Coronary artery (tissue), 2 donors: ENCODE results near the gene FAM50B.

ENCODE experiments used
- DNase-seq: peaks from one replicate; pipeline ENCODE4 v3.0.0-alpha.2; 2017; ENCODE audit warnings: low spot score
- H3K27ac ChIP-seq, 2 donors: fragments of 200-600 bp; sonication (generic); one replicate each; pipeline ENCODE4 v1.5.1; 2016 to 2019
- H3K4me3 ChIP-seq: fragments of 200-600 bp; sonication (generic); 2 replicates; pipeline ENCODE4 v1.5.1; 2016; ENCODE audit warnings: mild to moderate bottlenecking, moderate library complexity
- TF ChIP-seq, protein P1 (sequence below): fragments of 200-600 bp; sonication (generic); IDR thresholded peaks from one replicate; pipeline ENCODE4 v1.5.1; 2019; ENCODE audit warnings: antibody characterized with exemption

FAM50B gene

DNA sequence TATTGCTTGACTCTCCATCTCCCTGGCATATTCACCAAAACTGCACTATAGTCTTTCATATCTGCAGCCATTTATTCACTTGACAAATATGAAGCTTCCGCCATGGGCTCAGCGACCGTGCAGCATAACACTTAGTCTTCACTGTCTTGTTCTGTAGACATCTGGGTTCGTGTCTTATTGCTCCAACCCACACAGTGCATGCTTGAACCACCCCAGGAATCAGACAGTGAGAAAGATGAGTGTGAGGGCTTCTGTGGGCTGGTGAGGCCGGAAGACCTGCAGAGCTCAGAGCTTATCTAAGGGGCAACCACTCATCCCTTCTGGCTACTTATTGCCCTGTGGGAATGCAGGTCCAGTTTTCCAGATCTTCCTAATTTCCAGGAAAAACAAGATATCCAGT, 19.9 kb upstream of the FAM50B start:
- no peak overlapping the region for H3K27ac ChIP-seq
- H3K4me3 ChIP-seq, result no peak overlapping the region
- TF ChIP-seq, protein P1, sequence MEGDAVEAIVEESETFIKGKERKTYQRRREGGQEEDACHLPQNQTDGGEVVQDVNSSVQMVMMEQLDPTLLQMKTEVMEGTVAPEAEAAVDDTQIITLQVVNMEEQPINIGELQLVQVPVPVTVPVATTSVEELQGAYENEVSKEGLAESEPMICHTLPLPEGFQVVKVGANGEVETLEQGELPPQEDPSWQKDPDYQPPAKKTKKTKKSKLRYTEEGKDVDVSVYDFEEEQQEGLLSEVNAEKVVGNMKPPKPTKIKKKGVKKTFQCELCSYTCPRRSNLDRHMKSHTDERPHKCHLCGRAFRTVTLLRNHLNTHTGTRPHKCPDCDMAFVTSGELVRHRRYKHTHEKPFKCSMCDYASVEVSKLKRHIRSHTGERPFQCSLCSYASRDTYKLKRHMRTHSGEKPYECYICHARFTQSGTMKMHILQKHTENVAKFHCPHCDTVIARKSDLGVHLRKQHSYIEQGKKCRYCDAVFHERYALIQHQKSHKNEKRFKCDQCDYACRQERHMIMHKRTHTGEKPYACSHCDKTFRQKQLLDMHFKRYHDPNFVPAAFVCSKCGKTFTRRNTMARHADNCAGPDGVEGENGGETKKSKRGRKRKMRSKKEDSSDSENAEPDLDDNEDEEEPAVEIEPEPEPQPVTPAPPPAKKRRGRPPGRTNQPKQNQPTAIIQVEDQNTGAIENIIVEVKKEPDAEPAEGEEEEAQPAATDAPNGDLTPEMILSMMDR, result no peak
- DNase-seq, result no peak

DNA sequence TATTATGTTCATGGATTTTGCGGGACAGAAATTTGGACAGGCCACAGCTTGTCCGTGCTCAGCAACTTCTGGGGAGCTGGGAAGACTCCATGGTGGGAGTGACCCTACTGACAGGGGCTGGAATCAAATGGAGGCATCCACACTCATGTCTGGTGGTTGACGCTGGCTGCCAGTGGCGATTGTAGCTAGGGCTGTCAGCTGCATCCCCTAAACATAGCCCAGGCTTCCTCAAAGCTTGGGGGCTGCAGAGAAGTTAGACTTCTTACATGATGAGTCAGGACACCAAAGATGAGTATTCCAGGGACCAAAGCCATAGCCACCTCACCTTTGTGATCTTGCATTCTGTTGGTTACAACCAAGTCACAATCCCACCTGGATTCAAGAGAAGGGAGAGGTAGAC, 18.4 kb upstream of the FAM50B start:
- no peak for DNase-seq
- Histone ChIP-seq H3K4me3 (no peak overlapping the region), H3K27ac (no peak overlapping the region)
- TF ChIP-seq, protein P1, result no peak

DNA sequence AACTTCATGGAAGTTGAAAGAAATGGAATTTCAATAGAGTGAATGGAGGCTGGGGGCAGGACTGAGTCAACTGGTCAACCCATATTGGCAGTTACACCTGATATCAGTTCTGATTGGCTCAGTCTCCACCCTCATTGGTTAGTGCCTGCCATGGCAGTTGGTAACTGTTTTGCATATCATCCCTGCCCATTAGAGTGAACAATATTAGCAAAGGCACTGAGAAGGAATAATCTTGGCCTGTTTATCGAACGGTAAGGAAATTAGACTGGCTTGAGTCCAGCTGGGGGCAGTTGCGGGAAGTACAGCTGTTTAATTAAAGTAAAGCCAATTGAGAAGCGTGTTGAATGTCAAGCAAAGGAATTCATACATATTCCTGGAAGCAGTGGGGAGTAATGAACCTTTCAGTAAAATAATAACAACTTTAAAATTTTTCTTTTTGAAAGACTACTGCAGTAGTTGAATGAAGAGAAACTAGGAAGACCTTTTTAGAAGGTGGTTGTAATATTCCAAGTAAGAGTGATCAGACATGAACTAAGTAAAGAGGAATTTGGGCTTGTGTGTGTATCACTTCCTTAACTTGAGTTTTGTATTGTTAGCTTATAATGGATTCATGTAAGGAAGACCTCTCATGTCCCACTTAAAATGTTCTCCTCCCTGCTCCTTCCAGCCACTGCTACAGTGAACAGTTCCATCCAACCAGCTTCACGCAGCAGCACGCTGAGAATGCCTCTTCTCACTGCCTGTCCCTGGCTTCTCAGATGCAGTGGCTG, 17.2 kb upstream of the FAM50B start:
- TF ChIP-seq, protein P1, result no peak
- no peak overlapping the region for H3K4me3 ChIP-seq

DNA sequence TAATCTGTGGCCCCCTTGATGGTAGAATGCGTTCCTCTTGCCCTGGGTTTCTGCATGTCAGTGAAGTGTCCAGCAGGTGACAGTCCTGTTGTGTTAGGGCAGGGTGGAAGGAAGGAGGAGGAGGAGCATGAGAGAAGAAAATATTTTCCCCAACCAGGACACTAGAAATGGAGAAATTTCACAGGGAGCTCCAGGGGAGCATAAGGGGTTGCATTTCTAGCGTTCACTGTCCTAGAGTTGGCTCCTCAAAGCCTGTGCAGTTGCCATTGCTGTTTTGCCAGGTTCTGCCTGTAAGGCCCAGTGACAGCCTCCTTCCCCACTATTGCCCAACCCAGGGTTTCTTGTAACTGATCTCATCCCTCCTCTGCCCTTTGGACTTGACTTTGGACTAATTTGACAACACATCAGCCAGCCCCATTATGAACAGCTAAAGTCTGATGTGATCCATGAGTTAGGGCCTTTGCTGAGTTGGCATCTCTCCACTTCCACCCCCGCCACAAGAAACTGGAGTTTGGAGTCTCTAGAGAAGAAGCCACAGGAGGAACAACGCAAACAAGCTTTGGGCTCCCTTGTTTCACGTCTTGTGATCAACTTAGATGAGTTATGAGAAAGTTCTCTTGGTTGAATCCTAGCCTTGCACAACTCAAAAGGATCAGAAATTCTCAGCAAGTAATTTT, 14.0 kb upstream of the FAM50B start:
- TF ChIP-seq, protein P1, result no peak
- H3K27ac ChIP-seq, result peak overlapping the region in 1 of 2 donors; percentile 75
- DNase-seq, result no peak
- peak overlapping the region; percentile 0 for H3K4me3 ChIP-seq

More for the DNA sequence above, 17.2 kb upstream of the FAM50B start:
- no peak for DNase-seq
- peak overlapping the region in 1 of 2 donors; percentile 5 for H3K27ac ChIP-seq

DNA sequence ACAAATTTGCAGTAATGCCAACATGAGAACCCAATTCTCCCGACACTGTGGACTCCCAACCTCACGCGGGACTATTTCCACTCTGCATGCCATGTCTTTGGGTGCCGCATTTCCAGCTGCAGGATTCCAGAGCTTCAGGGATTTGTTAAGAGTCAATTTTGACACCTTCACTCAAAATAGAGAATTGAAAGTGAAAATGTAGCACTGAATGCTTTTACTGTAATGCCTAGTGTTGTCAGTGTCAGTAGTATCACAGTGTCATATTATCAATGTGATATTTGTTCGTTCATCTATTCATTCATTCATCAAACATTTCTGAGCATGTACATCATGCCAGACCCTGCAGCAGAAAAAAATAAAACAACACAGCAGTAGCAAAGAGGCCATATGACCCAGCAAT, 13.4 kb upstream of the FAM50B start:
- Histone ChIP-seq H3K27ac (peak overlapping the region in 1 of 2 donors; percentile 75), H3K4me3 (peak overlapping the region; percentile 0)
- TF ChIP-seq, protein P1, result no peak
- DNase-seq, result no peak

DNA sequence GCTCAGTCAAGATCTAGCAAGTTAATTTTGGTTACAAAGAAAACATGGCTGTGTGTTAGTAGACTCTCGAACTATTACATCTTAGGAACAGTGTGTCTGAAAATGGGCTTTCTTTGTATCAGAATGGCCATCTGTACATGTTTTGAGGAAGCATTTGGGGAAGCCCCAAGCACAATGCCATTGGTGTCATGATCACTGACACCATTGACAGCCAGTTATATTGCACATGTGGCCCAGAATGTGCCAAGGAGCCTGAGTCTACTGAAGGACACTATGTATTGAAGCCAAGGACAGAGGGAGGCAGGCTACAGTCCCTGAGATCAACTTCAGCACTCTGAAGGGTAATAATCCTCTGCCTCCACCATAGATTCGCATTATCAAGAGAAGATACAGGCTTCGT, 12.6 kb upstream of the FAM50B start:
- Histone ChIP-seq H3K27ac (peak overlapping the region in 1 of 2 donors; percentile 75), H3K4me3 (no peak overlapping the region)
- no peak for DNase-seq
- TF ChIP-seq, protein P1, result no peak

DNA sequence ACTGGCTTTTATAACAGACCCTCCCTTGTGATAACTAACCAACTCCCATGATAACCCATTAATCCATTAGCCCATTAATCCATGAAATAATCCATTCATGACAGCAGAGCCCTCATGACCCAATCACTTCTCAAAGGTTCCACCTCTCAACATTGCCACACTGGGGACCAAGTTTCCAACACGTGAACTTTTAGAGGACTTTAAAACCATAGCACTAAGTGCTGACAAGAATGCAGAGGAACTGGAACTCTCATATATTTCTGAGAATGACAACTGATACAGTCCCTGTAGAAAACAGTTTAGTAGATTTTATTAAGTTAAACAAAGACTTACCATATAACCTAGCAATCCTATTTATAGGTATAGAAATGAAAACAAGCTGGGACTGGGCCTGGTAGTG, 11.4 kb upstream of the FAM50B start:
- no peak for DNase-seq
- Histone ChIP-seq H3K4me3 (no peak overlapping the region), H3K27ac (no peak overlapping the region)
- TF ChIP-seq, protein P1, result no peak
